Kidney epithelial cell (primary cell): Measurements from ENCODE around the gene BAIAP3. TPM values are rescaled to one million over a fixed set of nuclear protein-coding genes. Genes with fewer than 3 reads are reported as not detected.
A peak's percentile ranks its signal among the peaks of the same experiment; 100 is the strongest.

Experiments used
- DNase-seq: peaks from one replicate; pipeline ENCODE4 v3.0.0-alpha.2; 2010; ENCODE audit warnings: low read depth
- H3K27me3 ChIP-seq: 2 replicates; pipeline ENCODE4 v1.6.0; 2011; ENCODE audit warnings: low read length; ENCODE audit not compliant: control insufficient read depth, insufficient read depth
- H3K36me3 ChIP-seq: 2 replicates; pipeline ENCODE4 v1.5.1; 2011; ENCODE audit warnings: low read length; ENCODE audit not compliant: control insufficient read depth, insufficient read depth
- H3K4me3 ChIP-seq: 2 replicates; pipeline ENCODE4 v1.5.1; 2011; ENCODE audit warnings: low read depth, mild to moderate bottlenecking, control low read depth, low read length
- CTCF ChIP-seq: IDR thresholded peaks from 2 replicates; pipeline ENCODE4 v1.5.1; 2011; ENCODE audit warnings: mild to moderate bottlenecking, moderate library complexity, low read length, control low read depth, inconsistent platforms; ENCODE audit not compliant: insufficient read depth, poor library complexity, severe bottlenecking
- total RNA-seq: library from RNA; depleted of rRNA; stranded (reverse); fragments of >200 nt; gene quantifications from 2 replicates; pipeline ENCODE4 v1.2.3, GENCODE V29; 2015

Gene BAIAP3
- total RNA-seq, 1 donor from 2014 or later: 5.8 TPM

DNA sequence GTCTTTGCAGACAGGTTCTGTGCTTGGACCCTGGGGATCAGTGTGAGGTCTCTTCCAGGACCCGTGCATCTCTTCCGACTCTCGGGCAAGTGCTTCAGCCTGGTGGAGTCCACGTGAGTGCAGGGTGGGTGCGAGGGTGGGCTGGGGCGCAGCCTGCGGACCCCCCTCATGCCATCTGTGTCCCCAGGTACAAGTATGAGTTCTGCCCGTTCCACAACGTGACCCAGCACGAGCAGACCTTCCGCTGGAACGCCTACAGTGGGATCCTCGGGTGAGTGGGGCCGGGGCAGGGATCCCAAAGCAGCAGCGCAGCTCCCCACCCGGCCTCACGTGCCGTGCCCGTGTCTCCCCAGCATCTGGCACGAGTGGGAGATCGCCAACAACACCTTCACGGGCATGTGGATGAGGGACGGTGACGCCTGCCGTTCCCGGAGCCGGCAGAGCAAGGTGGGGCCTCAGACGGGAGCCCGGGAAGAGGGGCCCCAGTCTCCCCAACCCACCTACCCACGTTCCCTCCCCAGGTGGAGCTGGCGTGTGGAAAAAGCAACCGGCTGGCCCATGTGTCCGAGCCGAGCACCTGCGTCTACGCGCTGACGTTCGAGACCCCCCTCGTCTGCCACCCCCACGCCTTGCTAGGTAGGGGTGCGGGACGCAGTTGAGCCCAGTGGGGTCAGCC lies 28.4 kb downstream of the BAIAP3 start:
- TF ChIP-seq CTCF: no peak
- peaks cover 4% of the 10 kb centered on the region for H3K36me3 ChIP-seq

DNA sequence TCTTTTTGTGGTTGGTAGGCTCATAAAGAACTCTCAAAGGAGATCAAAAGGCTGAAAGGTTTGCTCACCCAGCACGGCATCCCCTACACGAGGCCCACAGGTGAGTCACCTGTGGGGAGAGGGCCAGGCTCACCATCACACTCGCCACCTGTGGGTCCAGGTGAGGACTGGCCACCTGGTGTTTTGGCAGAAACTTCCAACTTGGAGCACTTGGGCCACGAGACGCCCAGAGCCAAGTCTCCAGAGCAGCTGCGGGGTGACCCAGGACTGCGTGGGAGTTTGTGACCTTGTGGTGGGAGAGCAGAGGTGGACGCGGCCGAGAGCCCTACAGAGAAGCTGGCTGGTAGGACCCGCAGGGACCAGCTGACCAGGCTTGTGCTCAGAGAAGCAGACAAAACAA lies 29.4 kb downstream of the BAIAP3 start:
- no peak for TF ChIP-seq CTCF
- Histone ChIP-seq H3K4me3 (no peak overlapping the region), H3K27me3 (no peaks in the 10 kb centered on the region), H3K36me3 (peaks cover 4% of the 10 kb centered on the region)
- DNase-seq: no peak

More for the DNA sequence above, 28.4 kb downstream of the BAIAP3 start:
- no peaks in the 10 kb centered on the region for H3K27me3 ChIP-seq
- DNase-seq: no peak
- no peak overlapping the region for H3K4me3 ChIP-seq

- H3K27me3 ChIP-seq: no peaks in the 10 kb centered on the region
- peaks cover 4% of the 10 kb centered on the region for H3K36me3 ChIP-seq
- no peak for DNase-seq
- H3K4me3 ChIP-seq: no peak overlapping the region
- peak; percentile 92 for TF ChIP-seq CTCF
These were observed 30.1 kb downstream of the BAIAP3 start for GRCh38 chr16:1363501-1364041.

- no peak for DNase-seq
- Histone ChIP-seq H3K4me3 (no peak overlapping the region), H3K36me3 (peaks cover 4% of the 10 kb centered on the region), H3K27me3 (no peaks in the 10 kb centered on the region)
- TF ChIP-seq CTCF: no peak
These were observed 31.1 kb downstream of the BAIAP3 start for GRCh38 chr16:1364510-1364909.

- Histone ChIP-seq H3K36me3 (peaks cover 4% of the 10 kb centered on the region), H3K27me3 (no peaks in the 10 kb centered on the region), H3K4me3 (no peak overlapping the region)
- DNase-seq: no peak
- TF ChIP-seq CTCF: no peak
These were observed 32.7 kb downstream of the BAIAP3 start for GRCh38 chr16:1366060-1366711.
